Posterior vena cava (tissue), 2 donors: ENCODE results near the gene JSRP1. TPM values are rescaled to one million over a fixed set of nuclear protein-coding genes. Genes with fewer than 3 reads are reported as not detected.

Experiments used
- DNase-seq: peaks from one replicate; pipeline ENCODE4 v3.0.0-alpha.2; 2020; ENCODE audit warnings: low spot score
- intact Hi-C, 2 donors: fragments of 100-400 bp; cut with DNase I; formaldehyde crosslinking; loops; one replicate each; pipeline versions ENCODE4 v1.14.1 to v1.14.2; 2022 to 2023
- total RNA-seq, 2 donors: library from RNA; stranded (reverse); fragmentation: NEBNext Ultra II Directional; extraction: Animal tissue kit (Norgen Biotek cat#: 25700); gene quantifications; one replicate each; pipeline ENCODE4 v1.2.1, GENCODE V29; 2021
- donor health status: DM: yes; HTN: yes; CAD: no.
- donor health status: DM: yes; HTN: yes; CAD: no.

JSRP1 gene
- total RNA-seq, 2 donors from 2014 or later: not detected

GRCh38 chr19:2270157-2270422 lies 13.9 kb upstream of the JSRP1 start:
- intact Hi-C loops: no loop called here
- DNase-seq: peak; percentile 92

- DNase-seq: peak; percentile 100
- intact Hi-C loops: no loop called here
Measured at GRCh38 chr19:2269244-2270156, 13.3 kb upstream of the JSRP1 start.

- DNase-seq: no peak
- intact Hi-C loops: no loop called here
Measured at GRCh38 chr19:2268861-2269243, 12.6 kb upstream of the JSRP1 start.

- intact Hi-C loops: no loop called here
- DNase-seq: no peak
Measured at GRCh38 chr19:2268480-2268830, 12.2 kb upstream of the JSRP1 start.

- intact Hi-C loops: no loop called here
- peak; percentile 96 for DNase-seq
Measured at GRCh38 chr19:2266183-2266993, 10.2 kb upstream of the JSRP1 start.

GRCh38 chr19:2261438-2262172 lies 5.4 kb upstream of the JSRP1 start:
- intact Hi-C loops: no loop called here
- DNase-seq: no peak

GRCh38 chr19:2260341-2260805 lies 4.2 kb upstream of the JSRP1 start:
- DNase-seq: no peak
- intact Hi-C loops: no loop called here

- DNase-seq: no peak
- intact Hi-C loops: no loop called here
Measured at GRCh38 chr19:2259336-2259735, 3.1 kb upstream of the JSRP1 start.

GRCh38 chr19:2255112-2255845 lies 938 bp downstream of the JSRP1 start:
- intact Hi-C loops: no loop called here
- DNase-seq: no peak

- DNase-seq: no peak
- intact Hi-C loops: no loop called here
Measured at GRCh38 chr19:2254064-2254872, 1.9 kb downstream of the JSRP1 start.

- no peak for DNase-seq
- intact Hi-C loops: no loop called here
Measured at GRCh38 chr19:2253106-2254063, 2.8 kb downstream of the JSRP1 start.

- DNase-seq: no peak
- intact Hi-C loops: loop anchor here in 1 of 2 donors (1.0 kb wide), 1 partner anchor 15 kb away; no protein-coding TSS in a partner anchor
Measured at GRCh38 chr19:2252797-2253105, 3.5 kb downstream of the JSRP1 start.

GRCh38 chr19:2252055-2252796 lies 4.0 kb downstream of the JSRP1 start:
- no peak for DNase-seq
- intact Hi-C loops: loop anchor here in 1 of 2 donors (1.0 kb wide), 1 partner anchor 15 kb away; no protein-coding TSS in a partner anchor

- intact Hi-C loops: loop anchor here in 1 of 2 donors (1.0 kb wide), 1 partner anchor 14 kb away; no protein-coding TSS in a partner anchor
Measured at GRCh38 chr19:2251106-2252054, 4.8 kb downstream of the JSRP1 start.

GRCh38 chr19:2250766-2251105 lies 5.5 kb downstream of the JSRP1 start:
- intact Hi-C loops: no loop called here
- no peak for DNase-seq

More at GRCh38 chr19:2251106-2252054, 4.8 kb downstream of the JSRP1 start:
- no peak for DNase-seq
